Endometrial microvascular endothelial cells (primary cell): ENCODE data around the gene CFAP251. TPM values are rescaled to one million over a fixed set of nuclear protein-coding genes. Genes with fewer than 3 reads are reported as not detected.
"Not testable (repeated sequence)": the region's sequence is repeated elsewhere in the genome, so short reads cannot be mapped to it uniquely, and the experiment has no call there.

ENCODE experiments used
- in situ Hi-C: cut with HindIII; loops from 2 replicates; pipeline ENCODE4 v1.10.0; 2017; ENCODE audit warnings: low sequenced_read_pairs, low pct_unique_long_range_greater_than_20kb; ENCODE audit errors: inconsistent ontology term
- total RNA-seq: library from RNA; depleted of rRNA; stranded (reverse); fragments of >200 nt; gene quantifications from one replicate; pipeline ENCODE4 v1.2.3, GENCODE V29; 2015; ENCODE audit errors: inconsistent ontology term

Gene CFAP251
- total RNA-seq, 1 donor from 2014 or later, result 0.37 TPM

GRCh38 chr12:121898287-121898686 lies 20.1 kb upstream of the CFAP251 start:
- in situ Hi-C loops, result no loop called here

- in situ Hi-C loops, result no loop called here
These were observed 18.8 kb upstream of the CFAP251 start for GRCh38 chr12:121899590-121899989.

- in situ Hi-C loops, result no loop called here
These were observed 15.2 kb upstream of the CFAP251 start for GRCh38 chr12:121903202-121903601.

- in situ Hi-C loops, result no loop called here
These were observed 12.6 kb upstream of the CFAP251 start for GRCh38 chr12:121905746-121906145.

- in situ Hi-C loops, result no loop called here
These were observed 9.7 kb upstream of the CFAP251 start for GRCh38 chr12:121908702-121909101.

- in situ Hi-C loops, result no loop called here
These were observed 6.4 kb upstream of the CFAP251 start for GRCh38 chr12:121911824-121912585.

GRCh38 chr12:121915841-121916321 lies 2.5 kb upstream of the CFAP251 start:
- in situ Hi-C loops, result no loop called here

- in situ Hi-C loops, result no loop called here
These were observed 1.7 kb upstream of the CFAP251 start for GRCh38 chr12:121916719-121917118.

- in situ Hi-C loops, result no loop called here
These were observed 267 bp downstream of the CFAP251 start for GRCh38 chr12:121918679-121919038.

- in situ Hi-C loops, result no loop called here
These were observed 2.7 kb downstream of the CFAP251 start for GRCh38 chr12:121921066-121921465.

- in situ Hi-C loops, result no loop called here
These were observed 6.9 kb downstream of the CFAP251 start for GRCh38 chr12:121925358-121925695.

- in situ Hi-C loops, result no loop called here
These were observed 8.7 kb downstream of the CFAP251 start for GRCh38 chr12:121926874-121927706.

GRCh38 chr12:121927813-121928212 lies 9.4 kb downstream of the CFAP251 start:
- in situ Hi-C loops, result no loop called here

GRCh38 chr12:121929545-121929944 lies 11.2 kb downstream of the CFAP251 start:
- in situ Hi-C loops, result not testable (repeated sequence)

GRCh38 chr12:121930862-121931261 lies 12.5 kb downstream of the CFAP251 start:
- in situ Hi-C loops, result no loop called here

- in situ Hi-C loops, result no loop called here
These were observed 13.8 kb downstream of the CFAP251 start for GRCh38 chr12:121932176-121932536.

- in situ Hi-C loops, result no loop called here
These were observed 14.6 kb downstream of the CFAP251 start for GRCh38 chr12:121932914-121933521.

- in situ Hi-C loops, result no loop called here
These were observed 15.3 kb downstream of the CFAP251 start for GRCh38 chr12:121933522-121934308.

- in situ Hi-C loops, result no loop called here
These were observed 15.9 kb downstream of the CFAP251 start for GRCh38 chr12:121934309-121934664.
